GM18907 (cell line): ENCODE measurements around the gene APPL2.
"Not testable (repeated sequence)": the region's sequence is repeated elsewhere in the genome, so short reads cannot be mapped to it uniquely, and the experiment has no call there.

Source experiments
- ATAC-seq: cut with Tn5 transposase; IDR thresholded peaks from one replicate; pipeline ENCODE4 v1.9.1; 2021; ENCODE audit warnings: mild to moderate bottlenecking, moderate library complexity; ENCODE audit not compliant: unreplicated experiment

APPL2 gene

DNA sequence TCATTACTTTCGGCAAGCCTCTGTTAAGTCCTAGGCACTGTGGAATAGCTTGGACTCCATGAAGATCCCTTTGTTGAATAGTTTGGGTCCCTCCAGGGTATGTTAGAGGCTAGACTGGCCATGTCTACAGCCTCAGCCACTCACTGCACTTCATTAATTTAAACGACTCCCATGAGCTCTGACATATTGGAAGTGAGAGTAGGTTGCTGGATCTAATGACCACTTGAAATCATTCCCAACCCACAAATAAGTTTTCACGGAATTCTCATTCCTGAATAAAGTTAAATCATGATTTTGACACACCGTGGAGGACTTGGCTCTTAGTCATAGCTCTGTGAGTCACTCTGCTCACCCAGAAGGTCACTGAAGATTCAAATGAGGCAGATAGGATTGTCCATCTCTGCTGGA lies 21.4 kb upstream of the APPL2 start:
- ATAC-seq, result no peak

DNA sequence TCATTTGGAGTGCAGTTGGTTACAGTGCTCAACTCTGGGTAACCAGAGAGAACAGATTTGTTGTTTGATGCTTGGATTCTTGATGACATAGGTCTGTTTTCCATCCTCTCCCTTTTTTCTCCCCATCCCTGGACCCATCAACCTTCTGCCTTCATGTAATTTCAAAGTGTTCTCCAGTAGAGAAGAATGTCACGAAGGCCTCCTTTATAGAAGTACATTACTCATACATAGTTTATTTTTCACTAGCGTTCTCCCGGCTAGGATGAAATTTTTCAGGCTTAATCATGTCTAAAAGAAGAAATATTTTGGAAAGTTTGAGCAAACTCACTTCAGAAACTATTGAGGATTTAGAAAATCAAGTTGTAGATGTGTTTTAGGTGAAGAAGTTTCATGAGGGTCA lies 20.9 kb upstream of the APPL2 start:
- no peak for ATAC-seq

DNA sequence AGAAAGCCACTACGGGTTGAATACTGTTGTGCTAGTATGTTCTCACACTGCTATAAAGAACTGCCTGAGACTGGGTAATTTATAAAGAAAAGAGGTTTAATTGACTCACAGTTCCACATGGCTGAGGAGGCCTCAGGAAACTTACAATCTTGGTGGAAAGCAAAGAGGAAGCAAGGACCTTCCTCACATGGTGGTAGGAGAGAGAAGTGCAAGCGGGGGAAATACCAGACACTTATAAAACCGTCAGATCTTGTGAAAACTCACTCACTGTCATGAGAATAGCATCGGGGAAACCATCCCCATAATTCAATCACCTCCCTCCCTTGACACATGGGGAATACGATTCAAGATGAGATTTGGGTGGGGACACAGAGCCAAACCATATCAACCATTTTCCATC lies 20.5 kb upstream of the APPL2 start:
- not testable (repeated sequence) for ATAC-seq

DNA sequence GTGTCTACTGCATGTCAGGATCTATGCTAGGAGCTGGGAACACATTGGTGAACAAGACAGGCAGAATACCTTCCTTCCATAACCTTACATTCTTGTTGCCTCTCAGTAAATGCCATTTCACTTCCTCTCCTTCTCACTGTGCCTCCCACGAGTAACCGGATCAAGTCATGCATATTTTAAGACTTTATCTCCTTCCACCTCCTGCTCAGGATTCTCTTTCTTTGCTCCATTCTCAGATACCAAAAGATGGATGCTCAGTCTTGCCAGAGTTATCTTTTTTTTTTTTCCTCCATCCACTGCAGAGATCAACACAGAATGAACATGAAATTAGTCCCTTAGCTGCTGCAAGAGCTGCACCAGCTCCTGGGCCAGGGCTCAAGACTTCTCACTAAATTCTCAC lies 20.0 kb upstream of the APPL2 start:
- ATAC-seq, result no peak

DNA sequence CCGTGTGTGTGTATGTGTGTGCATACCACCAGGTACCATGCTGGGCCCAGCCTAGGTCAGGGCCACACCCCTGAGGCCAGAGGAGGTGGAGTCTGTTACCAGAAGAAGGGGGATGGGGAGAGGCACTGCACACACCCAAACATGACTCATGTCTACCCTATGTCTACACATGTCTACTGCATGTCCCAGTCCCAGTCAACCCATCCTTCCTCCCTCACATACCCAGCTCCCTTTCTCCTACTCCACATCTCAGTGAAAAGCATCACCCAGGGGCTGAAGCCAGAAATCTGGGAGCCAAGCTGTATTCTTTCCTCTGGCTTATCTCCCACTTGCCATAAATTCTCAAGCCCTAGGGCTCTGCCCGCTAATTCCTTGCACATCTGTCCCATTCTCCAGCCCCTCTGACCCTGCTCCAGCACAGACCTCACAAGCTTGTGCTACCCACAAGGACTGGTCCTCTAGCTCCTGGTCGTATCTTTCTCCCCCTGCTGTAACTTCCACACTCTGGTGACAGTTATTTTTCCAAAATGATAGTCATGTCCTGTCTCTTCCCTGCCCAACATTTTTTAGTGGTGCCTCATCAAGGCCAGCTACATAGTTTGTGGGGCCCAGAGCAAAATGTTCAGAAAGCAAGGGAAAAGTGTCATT lies 18.0 kb upstream of the APPL2 start:
- no peak for ATAC-seq

DNA sequence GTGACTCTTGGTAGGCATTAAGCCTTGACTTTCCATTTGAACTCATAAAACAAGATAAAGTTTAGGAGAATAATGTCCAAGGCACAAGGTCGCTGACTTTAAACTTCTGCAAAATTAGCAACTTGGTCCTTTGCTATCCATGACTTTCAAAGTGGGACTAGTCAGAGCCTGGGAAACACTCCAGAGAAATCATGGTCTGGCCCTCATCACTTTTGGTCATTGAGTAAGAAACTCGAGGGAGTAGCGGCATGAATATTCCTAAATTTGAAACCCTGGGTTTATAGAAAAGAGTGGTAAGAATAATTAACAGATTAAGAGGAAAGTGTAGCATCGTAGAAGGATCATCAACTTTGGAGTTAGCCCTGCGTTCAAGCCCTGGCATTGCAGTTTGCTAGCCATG lies 16.9 kb upstream of the APPL2 start:
- no peak for ATAC-seq

DNA sequence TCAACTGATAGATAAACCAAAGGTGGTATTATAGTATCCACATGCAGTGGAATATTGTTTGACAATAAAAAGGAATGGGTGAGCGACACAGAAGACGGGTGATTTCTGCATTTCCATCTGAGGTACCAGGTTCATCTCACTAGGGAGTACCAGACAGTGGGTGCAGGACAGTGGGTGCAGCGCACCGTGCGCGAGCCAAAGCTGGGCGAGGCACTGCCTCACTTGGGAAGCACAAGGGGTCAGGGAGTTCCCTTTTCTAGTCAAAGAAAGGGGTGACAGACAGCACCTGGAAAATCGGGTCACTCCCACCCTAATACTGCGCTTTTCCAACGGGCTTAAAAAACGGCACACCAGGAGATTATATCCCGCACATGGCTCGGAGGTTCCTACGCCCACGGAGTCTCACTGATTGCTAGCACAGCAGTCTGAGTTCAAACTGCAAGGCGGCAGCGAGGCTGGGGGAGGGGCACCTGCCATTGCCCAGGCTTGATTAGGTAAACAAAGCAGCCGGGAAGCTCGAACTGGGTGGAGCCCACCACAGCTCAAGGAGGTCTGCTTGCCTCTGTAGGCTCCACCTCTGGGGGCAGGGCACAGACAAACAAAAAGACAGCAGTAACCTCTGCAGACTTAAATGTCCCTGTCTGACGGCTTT lies 9.9 kb upstream of the APPL2 start:
- ATAC-seq, result not testable (repeated sequence)

DNA sequence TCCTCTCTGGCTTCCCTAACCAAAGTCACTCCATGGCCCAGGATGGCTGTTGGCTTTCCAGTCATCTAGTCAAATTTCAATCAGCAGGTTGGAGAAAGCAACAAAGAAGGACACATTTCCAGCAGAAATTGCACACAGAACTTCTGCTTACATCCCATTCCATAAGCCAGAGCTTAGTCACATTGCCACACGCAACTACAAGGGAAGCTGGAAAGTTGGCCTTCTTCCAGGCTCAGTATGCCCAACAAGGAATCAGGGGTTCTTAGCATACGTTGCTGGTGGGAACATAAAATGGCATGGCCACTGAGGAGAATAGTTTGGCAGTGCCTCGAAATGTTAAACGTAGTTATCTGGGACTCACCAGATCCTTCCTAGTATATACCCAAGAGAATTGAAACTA lies 9.3 kb upstream of the APPL2 start:
- ATAC-seq, result no peak

DNA sequence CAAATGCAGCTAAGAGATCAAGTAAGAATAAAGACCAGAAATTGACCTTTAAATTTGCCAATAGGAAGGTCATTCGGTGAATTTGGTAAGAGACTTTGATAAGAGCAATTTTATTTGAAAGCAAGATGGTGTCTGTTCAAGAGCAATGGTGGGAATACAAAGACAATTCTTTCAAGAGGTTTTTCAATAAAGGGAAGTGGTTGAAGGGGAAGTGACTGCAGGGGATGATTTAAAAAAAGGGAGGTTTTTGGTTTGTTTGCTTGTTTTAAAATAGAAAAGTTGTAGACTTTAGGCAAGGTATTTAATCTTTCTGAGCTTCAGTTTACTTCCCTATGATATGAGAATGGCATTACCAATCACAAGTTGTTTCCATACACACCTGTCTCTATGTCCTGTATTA lies 4.3 kb upstream of the APPL2 start:
- ATAC-seq, result no peak

DNA sequence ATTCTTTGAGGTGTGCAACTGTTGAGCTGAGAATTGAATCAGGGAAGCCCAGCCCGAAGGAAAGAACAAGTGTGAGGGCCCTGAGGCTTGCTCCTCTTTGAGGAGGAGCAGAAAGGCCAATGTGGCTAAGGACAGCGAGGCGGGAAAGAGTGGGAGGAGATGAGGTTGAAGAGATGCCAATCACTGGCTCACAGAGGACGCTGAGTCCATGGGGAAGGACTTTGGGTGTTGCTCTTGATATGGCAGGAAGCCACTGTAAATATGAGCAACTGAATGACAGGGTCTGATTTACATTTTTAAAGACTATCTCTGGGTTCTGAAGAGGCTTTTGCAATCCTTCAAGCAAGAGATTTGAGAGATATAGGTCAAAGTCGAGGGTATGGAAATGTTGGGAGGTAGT lies 3.3 kb upstream of the APPL2 start:
- ATAC-seq, result no peak

DNA sequence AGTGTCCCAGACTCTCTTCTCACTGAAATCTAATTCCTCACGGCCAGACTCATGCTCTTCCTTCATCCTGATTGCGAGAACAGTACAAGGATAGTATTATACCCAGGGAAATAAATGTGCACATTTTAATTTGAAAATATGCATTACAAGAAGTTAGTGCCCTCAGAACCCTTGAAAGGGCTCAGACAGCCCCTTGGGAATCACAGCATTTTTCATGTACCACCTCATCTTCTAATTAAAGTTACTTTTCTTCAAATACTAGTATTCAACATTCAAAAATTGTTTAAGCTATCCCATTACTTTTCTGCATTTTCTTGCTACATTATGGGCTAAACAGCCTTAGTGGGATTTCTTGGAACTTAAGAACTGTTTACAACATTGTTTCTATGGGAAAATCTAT lies 1.7 kb upstream of the APPL2 start:
- ATAC-seq, result no peak

DNA sequence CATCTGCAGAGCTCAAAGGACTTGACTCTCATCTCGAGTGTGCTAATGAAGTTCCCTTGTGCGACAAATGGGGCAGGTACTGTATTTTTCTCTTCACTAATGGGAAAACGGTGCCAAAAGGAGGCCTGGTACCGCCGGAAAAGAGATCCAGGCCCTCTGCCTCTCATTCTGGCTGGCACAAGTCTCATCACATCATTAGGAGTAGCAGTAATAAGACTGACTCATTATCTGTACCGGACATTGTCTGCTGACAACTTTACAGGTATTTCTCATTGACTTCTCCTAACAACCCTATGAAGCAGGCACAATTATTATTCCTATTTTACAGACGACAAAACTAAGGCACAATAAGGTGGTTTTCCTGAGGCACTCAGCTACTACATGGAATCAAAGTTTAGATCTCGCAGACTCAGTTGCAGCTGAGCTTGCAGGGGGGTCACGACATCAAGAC lies 668 bp downstream of the APPL2 start:
- ATAC-seq, result no peak

DNA sequence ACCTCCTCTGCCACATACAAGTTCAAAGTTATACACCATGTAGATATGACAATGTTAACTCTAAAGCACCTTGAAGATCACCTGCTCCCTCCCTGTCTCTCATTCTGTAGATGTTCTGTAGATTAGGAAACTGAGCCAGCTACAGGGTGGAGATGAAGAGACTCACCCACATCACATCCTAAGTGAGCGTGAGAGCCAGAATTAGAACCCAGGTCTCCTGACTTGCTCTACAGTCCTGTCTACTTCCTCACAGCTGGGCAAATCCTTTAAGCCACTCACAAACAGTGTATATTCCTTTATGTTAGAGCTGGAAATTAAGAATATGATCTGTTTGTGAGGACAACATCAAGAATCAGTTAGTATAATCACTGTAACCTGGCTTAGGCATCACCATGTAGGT lies 1.8 kb downstream of the APPL2 start:
- no peak for ATAC-seq

DNA sequence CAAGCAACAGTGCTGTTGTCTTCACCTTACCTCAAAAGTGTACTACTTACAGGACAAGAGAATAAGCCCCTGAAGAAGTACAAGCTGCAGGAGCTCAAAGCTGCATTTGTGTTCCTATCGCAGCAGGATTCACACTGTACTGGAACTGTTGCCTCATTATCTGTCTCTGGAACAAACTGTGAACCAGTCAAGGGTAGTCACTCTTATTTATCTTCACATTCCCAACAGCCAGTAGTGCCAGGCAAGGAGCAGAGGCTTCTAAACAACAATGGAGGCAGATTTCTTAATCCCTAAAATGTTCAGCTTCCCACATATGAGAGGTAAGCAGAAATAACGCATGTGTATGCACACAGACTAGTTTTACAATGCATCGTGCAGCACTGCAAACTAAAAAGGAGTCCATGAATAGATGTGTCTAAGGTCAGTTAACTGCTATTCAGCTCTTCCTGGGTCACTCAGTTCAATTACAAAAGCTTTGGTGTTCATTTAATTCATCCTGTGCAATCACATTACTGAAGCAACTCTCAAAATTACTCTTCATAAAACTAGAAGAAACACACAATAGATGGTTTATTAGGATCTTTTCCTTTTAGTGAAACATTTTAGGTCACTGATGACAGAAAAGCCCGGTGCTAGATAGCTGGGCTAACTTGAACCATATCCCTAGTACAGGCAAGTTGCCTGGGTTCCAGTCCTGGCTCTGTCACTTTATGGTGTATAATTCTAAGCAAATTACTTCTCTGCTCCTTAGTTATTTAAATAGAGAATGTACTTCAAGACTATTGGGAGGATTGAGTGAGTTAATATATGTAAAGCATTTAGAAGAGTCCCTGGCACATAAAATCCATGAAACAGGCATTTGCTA lies 2.7 kb downstream of the APPL2 start:
- ATAC-seq, result no peak

DNA sequence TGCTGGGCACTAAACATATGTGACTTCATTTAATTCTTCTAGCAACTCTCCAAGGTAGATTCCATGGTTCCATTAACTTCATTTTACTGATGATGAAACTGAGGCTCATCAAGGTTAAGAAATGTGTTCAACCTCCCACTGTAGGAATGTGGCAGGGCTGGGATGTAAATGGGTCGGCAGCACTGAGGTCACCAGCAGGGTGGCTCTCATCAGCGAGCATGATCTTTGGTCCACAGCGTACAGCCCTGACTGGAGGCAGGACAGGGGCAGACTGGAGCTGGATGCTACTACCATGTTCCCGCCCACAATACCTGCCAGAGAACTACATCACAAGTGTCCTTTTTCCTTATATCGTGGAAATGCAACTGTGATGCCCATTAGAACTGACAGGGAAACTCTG lies 4.6 kb downstream of the APPL2 start:
- ATAC-seq, result no peak

DNA sequence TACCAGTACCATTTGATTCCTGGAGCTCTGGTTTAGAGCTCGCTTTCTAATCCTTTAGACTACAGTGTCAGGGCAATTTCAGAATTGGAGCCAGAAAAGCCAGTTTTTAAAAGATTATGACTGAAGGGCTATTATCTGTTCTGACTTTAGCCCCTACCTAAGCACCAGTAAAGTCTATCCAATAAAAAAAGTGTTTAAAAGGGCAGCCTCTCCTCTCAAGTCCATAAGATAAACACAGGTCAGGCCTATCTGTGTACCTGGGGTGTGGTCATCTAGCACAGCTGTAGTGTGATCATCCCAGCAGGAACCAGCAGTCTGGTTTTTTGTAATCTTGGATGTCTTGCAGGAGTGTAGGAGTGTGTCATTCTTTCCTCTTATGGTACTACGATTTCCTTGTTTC lies 6.6 kb downstream of the APPL2 start:
- no peak for ATAC-seq

DNA sequence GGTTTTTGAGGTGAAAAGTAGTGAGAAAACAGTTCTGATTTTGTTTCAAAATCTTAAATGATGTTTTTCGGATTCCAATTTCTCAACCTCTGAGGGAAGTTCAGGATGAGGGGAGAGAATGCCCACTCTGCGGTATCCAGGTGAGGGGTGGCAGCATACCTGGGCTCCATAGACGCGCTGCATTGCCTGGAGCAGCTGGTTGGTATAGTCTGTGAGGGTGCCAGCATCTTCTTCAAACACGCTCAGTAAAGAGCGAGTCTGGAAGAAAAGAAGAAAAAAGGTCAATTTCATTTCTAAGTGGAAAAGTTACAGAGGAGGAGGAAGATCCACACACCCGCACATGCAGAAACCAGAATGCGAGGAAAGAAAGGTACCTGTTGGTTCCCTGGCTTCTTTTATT lies 7.0 kb downstream of the APPL2 start:
- no peak for ATAC-seq

DNA sequence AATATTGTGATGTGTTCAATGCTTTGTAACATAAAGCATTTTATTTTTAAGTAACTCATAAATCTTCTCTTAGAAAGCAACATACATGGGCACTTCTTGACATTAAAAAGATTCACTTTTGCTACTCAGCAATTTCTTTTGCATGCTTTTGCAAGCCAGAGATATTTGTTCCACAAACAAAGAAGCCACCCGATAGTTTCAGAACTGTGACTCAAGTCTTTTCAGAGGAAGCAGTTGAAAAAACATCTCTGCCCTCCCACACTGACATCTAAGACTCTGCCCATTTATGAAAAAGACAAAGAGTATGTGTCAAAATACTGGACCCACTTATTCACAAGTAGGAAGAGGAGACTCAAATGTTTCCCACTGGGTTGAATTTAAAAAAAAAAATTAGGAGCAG lies 7.5 kb downstream of the APPL2 start:
- ATAC-seq, result no peak

DNA sequence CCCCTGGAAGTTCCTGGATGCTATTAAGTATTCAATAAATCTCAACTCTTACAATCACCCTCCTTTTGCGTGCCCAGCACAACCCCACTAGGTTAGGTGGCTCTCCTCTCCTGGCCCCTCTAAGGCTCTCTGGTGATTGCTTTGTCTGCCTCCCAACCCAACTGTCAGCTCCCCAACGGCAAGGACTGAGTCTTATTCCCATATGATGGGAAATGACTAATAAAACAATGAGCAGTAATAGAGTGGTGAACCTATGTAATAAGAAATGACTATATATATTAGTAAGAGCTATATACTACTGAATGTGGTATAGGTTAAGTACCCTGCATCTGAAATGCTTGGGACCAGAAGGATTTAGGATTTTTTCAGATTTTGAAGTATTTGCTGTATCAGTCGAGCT lies 8.1 kb downstream of the APPL2 start:
- no peak for ATAC-seq

DNA sequence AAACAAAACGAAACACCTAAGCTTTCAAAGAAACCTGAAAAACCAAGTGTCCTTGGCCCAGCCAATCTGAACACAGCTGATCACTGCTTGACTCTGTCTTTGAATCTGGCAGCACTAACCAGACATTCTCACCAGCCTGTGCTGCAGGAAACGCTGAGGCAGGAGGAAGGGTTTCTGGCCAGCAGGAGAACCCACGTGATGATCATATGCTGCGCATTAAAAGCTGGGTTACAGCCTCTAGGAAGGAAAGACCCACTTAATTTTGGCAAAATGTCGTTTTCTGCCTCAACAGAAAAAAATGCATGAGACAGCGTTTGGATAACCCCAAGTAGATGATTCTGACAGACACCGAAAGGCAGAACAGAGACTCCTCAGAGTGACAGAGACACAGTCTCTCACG lies 9.8 kb downstream of the APPL2 start:
- peak; percentile 85 for ATAC-seq

DNA sequence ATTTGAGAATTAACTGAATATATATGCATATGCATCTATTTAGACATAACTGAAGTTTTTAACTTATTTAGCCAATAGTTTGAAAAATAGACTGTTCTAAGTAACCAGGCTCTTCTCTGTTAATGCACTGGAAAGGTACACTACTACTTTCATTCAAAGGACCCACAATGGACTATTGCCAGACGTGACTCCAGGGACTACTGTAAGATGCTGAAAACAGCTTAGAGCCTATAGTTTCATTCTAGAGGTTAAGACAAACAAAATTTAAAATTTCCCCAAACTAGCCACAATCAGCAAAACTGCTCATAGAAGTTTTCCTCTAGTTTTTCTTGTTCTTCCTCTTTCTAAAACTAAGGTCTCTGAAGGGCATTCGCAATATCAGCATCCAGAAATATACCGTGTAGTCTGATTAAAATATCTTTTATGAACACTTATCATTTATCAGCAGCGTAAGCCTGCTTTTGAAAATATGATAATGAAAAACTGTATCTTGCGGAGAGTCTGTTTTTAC lies 10.4 kb downstream of the APPL2 start:
- ATAC-seq, result no peak

DNA sequence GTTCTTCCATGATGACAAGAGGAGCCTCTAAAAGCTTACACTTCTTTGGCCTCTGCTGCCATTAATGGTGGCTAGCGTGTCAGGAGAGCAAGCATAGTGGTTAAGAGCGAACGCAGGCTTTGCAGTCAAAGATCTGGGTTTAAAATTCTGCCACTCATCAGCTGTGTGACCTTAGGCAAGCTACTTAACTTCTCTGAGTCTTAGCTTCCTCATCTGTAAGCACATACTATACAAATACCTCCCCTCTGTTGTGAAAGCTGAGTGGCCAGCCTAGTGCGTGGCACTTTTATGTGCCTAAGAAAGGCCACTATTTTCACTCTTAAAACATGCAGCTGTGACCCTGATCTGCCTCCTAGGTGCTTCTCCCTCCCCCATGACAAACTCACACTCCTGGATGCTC lies 11.6 kb downstream of the APPL2 start:
- ATAC-seq, result no peak
